ENCODE measurements around the gene CNPY1.
"Not testable (repeated sequence)": the region's sequence is repeated elsewhere in the genome, so short reads cannot be mapped to it uniquely, and the experiment has no call there.

DNA sequence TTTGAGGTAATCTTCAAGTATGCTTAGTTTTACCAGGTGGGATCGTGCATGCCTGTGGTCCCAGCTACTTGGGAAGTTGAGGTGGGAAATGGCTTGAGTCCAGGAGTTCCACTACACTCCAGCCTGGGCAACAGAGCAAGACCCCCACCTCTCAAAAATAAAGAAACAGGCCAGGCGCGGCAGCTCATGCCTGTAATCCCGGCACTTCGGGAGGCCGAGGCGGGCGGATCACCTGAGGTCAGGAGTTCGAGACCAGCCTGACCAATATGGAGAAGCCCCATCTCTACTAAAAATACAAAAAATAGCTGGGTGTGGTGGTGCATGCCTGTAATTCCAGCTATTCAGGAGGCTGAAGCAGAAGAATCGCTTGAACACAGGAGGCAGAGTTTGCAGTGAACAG is 16.6 kb upstream of the CNPY1 start:
- TF ChIP-seq, protein P1, sequence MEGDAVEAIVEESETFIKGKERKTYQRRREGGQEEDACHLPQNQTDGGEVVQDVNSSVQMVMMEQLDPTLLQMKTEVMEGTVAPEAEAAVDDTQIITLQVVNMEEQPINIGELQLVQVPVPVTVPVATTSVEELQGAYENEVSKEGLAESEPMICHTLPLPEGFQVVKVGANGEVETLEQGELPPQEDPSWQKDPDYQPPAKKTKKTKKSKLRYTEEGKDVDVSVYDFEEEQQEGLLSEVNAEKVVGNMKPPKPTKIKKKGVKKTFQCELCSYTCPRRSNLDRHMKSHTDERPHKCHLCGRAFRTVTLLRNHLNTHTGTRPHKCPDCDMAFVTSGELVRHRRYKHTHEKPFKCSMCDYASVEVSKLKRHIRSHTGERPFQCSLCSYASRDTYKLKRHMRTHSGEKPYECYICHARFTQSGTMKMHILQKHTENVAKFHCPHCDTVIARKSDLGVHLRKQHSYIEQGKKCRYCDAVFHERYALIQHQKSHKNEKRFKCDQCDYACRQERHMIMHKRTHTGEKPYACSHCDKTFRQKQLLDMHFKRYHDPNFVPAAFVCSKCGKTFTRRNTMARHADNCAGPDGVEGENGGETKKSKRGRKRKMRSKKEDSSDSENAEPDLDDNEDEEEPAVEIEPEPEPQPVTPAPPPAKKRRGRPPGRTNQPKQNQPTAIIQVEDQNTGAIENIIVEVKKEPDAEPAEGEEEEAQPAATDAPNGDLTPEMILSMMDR (conservative IDR thresholded peaks at IDR 0.05 in 1 of 2, IDR thresholded peaks at IDR 0.05 in 1 of 2; ENCODE audit: extremely low read depth in 1 of 2, insufficient read depth in 1 of 2, low read depth in 1 of 2, low read length in 2 of 2) = not testable (repeated sequence)
- not testable (repeated sequence) for TF ChIP-seq EZH2 (IDR thresholded peaks at IDR 0.05; ENCODE audit: borderline replicate concordance, low read length)
